HG02678 (cell line): ENCODE measurements around the gene IL3RA.
"Not testable (repeated sequence)": the region's sequence is repeated elsewhere in the genome, so short reads cannot be mapped to it uniquely, and the experiment has no call there.

Experiments
- ATAC-seq: cut with Tn5 transposase; IDR thresholded peaks from one replicate; pipeline ENCODE4 v1.9.1; 2021; ENCODE audit warnings: mild to moderate bottlenecking, moderate library complexity; ENCODE audit not compliant: unreplicated experiment

Gene IL3RA

DNA sequence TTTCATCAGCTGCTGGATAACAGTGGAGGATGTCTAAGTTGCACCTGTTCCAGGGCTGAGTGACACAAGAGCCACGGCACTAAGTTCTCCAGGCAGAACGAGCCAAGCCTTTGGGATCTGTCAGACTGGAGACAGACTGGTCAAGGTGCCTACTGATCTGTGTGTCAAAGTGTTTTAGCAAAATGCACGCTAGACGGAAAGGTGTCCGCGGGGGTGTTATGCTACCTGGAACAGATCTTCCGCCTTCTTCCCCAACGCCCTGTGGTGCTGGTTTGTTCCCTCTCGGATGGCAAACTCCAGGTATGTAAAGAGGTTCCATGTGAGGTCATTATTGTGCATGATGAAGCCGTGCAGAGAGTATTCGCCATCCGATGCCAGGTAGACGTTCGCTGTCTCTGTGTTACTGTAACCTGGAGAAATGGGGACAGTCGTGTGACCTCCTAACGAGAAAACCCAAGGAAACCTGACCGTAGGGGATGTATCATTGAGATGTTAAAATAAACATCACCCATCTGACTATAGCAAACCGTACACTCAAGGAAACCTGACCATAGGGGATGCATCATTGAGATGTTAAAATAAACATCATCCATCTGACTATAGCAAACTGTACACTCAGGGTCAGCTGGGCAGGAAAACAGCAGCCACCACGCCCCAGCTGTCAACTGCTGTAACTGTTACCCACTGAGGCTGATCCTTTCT is 85.0 kb downstream of the IL3RA start:
- no peak for ATAC-seq

DNA sequence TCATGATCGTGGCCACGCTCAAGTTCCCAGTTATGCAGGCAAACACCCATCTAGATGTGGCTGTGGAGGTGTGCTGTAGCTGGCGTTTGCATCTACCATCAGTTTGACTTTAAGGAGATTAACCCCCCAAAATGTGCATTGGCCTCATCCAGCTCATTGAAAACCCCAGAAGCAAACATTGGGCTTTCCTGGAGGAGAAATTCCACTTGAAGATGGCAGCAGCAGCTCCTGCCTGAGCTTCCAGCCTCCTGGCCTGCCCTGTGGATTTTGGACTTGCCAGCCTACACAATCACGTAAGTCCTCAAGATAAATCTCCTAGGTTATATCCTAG is 85.5 kb downstream of the IL3RA start:
- ATAC-seq, result no peak

DNA sequence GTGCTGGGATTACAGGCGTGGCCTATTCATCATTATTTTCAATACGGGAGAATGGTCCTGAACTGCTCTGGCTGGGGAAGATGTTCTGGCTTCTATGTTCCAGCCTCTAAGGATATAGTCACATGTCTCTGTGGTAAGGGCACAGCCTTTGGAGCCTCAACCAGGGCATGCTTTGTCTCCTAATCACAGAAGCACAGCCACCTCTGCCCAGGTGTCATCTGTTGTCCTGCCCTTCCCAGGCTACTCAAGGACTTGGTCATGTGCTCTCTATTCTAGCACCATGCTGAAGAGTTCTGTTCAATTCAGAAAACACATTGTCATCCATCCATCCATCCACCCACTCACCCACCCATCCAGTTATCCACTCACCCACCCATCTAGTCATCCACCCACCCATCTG is 86.6 kb downstream of the IL3RA start:
- no peak for ATAC-seq

DNA sequence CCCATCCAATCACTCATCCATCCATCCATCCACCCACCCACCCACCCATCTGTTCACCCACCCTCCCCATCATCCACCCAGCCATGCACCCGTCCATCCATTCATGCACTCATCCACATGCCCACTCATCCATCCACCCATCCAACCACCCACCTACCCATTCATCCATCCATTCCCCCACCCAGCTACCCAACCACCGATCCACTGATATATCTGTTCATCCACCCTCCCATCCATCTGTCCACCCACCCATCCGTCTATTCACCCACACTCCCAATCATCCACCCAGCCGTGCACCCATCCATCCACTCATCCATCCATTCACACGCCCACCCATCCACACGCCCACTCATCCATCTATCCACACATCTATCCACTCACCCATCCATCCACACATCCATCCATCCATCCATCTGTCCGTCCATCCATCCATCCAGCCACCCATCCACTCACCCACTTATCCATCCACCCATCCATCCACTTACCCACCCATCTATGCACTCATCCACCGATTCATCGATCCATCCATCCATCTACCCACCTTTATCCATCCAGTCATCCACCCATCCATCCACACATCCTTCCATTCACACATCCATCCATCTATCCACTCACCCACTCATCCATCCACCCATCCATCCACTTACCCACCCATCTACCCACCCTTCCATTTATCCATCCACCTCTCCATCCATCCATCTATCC is 87.7 kb downstream of the IL3RA start:
- no peak for ATAC-seq

DNA sequence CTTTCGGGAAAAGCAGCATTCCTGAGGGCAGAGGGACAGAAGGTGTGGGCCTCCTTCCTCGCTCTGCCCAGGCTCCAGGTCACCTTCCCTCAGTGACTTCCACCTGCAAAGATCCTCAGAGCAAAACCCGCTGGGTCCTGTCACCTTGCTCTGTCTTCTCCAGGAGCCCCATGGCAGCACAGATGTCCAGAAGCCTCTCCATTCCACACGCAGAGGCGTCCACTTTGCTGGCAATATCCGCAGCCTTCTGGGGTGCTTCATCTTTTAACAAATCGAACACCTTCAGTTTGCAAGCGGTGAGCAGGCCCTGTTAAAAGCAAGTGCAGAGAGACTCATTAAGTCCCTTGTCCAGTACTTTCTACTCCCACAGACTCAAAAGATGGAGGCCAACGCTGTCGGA is 88.8 kb downstream of the IL3RA start:
- no peak for ATAC-seq

DNA sequence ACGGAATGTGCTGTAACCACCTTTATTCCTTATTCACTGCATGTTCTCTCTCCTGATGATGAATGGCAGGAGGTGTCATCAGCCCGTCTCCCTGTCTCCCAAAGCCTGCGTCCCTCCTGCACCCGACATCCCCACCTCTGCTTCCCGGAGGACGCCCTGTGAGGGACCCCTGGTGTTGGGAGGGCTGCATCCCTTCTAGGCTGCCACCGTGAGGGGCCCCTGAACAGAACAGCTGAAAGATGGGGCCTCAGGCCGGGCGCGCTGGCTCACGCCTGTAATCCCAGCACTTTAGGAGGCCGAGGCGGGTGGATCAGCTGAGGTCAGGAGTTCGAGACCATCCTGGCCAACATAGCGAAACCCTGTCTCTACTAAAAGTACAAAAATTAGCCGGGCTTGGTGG is 89.7 kb downstream of the IL3RA start:
- not testable (repeated sequence) for ATAC-seq

DNA sequence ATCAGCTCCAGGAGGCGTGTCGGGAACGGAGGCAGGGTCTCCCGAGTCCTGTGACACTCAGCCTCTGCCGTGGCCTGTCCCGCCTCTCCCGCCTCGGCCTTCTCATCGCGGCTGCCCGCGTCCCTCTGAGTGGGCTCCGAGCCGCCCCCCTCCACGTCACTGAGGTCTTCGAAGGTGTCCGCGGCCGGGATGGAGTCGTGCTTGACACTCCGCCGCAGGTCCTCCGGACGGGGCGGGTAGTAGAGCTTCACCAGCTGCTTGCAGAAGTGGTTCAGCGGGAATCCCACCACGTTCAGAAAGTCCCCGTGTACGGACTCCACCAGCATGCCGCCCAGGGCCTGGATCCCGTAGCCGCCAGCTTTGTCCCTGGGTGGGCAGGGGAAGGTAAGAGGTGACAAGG is 91.2 kb downstream of the IL3RA start:
- no peak for ATAC-seq

DNA sequence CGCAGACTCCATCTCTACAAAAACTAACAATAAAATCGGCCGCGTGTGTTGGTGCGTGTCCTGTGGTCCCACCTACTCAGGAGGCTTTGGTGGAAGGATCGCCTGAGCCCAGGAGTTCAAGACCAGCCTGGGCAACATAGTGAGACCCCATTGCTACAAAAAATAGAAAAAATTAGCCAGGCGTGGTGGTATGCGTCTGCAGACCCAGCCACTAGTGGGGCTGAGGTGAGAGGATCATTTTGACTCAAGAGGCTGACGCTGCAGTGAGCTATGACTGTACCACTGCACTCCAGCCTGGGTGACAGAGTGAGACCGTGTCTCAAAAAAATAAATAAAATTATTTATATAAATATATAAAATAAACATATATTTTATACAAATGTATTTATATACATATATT is 93.9 kb downstream of the IL3RA start:
- no peak for ATAC-seq
